ENCODE data around the gene ASTN1. TPM values are rescaled to one million over a fixed set of nuclear protein-coding genes. Genes with fewer than 3 reads are reported as not detected.

ASTN1 gene
- total RNA-seq, 1 experiment from 2014 or later, result 0.42 TPM

- no peak overlapping the region for H3K4me3 ChIP-seq (replicated peaks in 1 of 2; ENCODE audit: low read depth in 1 of 2, low read length in 2 of 2)
- H4K20me1 ChIP-seq (ENCODE audit: insufficient read depth), result no peaks in the 10 kb centered on the region
- ChIA-PET POLR2A (no interaction called here), RAD21 (ENCODE audit: low non-redundant PET in 1 of 2, low total read pairs in 2 of 2, uncharacterized antibody in 2 of 2, unreplicated experiment in 2 of 2) (no interaction called here), CTCF (no interaction called here)
- intact Hi-C loops (cut with micrococcal nuclease), result no loop called here
- TF ChIP-seq CBX3 (IDR thresholded peaks at IDR 0.05; ENCODE audit: low read depth) (no peak), EZH2 (IDR thresholded peaks at IDR 0.05) (no peak), ZFX (IDR thresholded peaks at IDR 0.05) (no peak), EZH2phosphoT487 (IDR thresholded peaks at IDR 0.05; ENCODE audit: borderline replicate concordance) (no peak), FOSL1 (IDR thresholded peaks at IDR 0.05; ENCODE audit: low read depth) (no peak), CTCF (IDR thresholded peaks at IDR 0.05 in 2 of 3, conservative IDR thresholded peaks at IDR 0.05 in 1 of 3; ENCODE audit: borderline replicate concordance in 1 of 3, insufficient read depth in 1 of 3, low read depth in 2 of 3, low read length in 2 of 3) (no peak), SRF (IDR thresholded peaks at IDR 0.05; ENCODE audit: low read depth) (no peak), POLR2A (IDR thresholded peaks at IDR 0.05; ENCODE audit: borderline replicate concordance, extremely low read depth, insufficient read depth, insufficient read length) (no peak), ZNF274 (IDR thresholded peaks at IDR 0.05; ENCODE audit: low read depth, low read length) (no peak), YY1 (IDR thresholded peaks at IDR 0.05; ENCODE audit: extremely low read depth, insufficient replicate concordance, low read depth, low read length) (no peak), POLR2AphosphoS5 (IDR thresholded peaks at IDR 0.05; ENCODE audit: low read depth, low read length) (no peak), CEBPB (IDR thresholded peaks at IDR 0.05; ENCODE audit: low read depth) (no peak), MAX (IDR thresholded peaks at IDR 0.05) (no peak), EGR1 (IDR thresholded peaks at IDR 0.05; ENCODE audit: low read depth) (no peak), TCF7L2 (IDR thresholded peaks at IDR 0.05; ENCODE audit: borderline replicate concordance, extremely low read depth, insufficient read depth, insufficient read length) (no peak), RAD21 (IDR thresholded peaks at IDR 0.05; ENCODE audit: low read depth) (no peak), JUND (IDR thresholded peaks at IDR 0.05) (no peak)
- TF ChIP-seq, protein P1, sequence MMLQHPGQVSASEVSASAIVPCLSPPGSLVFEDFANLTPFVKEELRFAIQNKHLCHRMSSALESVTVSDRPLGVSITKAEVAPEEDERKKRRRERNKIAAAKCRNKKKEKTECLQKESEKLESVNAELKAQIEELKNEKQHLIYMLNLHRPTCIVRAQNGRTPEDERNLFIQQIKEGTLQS (IDR thresholded peaks at IDR 0.05), result no peak
- TF ChIP-seq, protein P2, sequence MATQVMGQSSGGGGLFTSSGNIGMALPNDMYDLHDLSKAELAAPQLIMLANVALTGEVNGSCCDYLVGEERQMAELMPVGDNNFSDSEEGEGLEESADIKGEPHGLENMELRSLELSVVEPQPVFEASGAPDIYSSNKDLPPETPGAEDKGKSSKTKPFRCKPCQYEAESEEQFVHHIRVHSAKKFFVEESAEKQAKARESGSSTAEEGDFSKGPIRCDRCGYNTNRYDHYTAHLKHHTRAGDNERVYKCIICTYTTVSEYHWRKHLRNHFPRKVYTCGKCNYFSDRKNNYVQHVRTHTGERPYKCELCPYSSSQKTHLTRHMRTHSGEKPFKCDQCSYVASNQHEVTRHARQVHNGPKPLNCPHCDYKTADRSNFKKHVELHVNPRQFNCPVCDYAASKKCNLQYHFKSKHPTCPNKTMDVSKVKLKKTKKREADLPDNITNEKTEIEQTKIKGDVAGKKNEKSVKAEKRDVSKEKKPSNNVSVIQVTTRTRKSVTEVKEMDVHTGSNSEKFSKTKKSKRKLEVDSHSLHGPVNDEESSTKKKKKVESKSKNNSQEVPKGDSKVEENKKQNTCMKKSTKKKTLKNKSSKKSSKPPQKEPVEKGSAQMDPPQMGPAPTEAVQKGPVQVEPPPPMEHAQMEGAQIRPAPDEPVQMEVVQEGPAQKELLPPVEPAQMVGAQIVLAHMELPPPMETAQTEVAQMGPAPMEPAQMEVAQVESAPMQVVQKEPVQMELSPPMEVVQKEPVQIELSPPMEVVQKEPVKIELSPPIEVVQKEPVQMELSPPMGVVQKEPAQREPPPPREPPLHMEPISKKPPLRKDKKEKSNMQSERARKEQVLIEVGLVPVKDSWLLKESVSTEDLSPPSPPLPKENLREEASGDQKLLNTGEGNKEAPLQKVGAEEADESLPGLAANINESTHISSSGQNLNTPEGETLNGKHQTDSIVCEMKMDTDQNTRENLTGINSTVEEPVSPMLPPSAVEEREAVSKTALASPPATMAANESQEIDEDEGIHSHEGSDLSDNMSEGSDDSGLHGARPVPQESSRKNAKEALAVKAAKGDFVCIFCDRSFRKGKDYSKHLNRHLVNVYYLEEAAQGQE (IDR thresholded peaks at IDR 0.05; ENCODE audit: low read depth), result no peak
- TF ChIP-seq, protein P3, sequence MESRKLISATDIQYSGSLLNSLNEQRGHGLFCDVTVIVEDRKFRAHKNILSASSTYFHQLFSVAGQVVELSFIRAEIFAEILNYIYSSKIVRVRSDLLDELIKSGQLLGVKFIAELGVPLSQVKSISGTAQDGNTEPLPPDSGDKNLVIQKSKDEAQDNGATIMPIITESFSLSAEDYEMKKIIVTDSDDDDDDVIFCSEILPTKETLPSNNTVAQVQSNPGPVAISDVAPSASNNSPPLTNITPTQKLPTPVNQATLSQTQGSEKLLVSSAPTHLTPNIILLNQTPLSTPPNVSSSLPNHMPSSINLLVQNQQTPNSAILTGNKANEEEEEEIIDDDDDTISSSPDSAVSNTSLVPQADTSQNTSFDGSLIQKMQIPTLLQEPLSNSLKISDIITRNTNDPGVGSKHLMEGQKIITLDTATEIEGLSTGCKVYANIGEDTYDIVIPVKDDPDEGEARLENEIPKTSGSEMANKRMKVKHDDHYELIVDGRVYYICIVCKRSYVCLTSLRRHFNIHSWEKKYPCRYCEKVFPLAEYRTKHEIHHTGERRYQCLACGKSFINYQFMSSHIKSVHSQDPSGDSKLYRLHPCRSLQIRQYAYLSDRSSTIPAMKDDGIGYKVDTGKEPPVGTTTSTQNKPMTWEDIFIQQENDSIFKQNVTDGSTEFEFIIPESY (IDR thresholded peaks at IDR 0.05; ENCODE audit: extremely low read depth, insufficient replicate concordance, low read length), result no peak
- no peaks in the 10 kb centered on the region for H3K9me3 ChIP-seq (ENCODE audit: control insufficient read depth in 1 of 2, insufficient read depth in 1 of 2, low read depth in 1 of 2, low read length in 2 of 2)
- H3K4me1 ChIP-seq (ENCODE audit: control insufficient read depth in 1 of 2, insufficient read depth in 2 of 2, low read length in 2 of 2), result no peaks in the 10 kb centered on the region
- no TSS peak for BruUV-seq (replicated peaks)
- DNase-seq (ENCODE audit: low read depth, low spot score) (no peak), ATAC-seq (no peak)
- peaks cover 19% of the 10 kb centered on the region for H3K27me3 ChIP-seq (ENCODE audit: insufficient read depth, low read length)
- no peaks in the 10 kb centered on the region for H3K79me2 ChIP-seq (ENCODE audit: insufficient read depth, low read length)
- H3K9ac ChIP-seq (ENCODE audit: low read length), result no peak overlapping the region
- no peak overlapping the region for H2AFZ ChIP-seq (ENCODE audit: low read depth, low read length, poor library complexity, severe bottlenecking)
- H3K36me3 ChIP-seq (ENCODE audit: control insufficient read depth in 1 of 2, insufficient read depth in 2 of 2, low read length in 2 of 2), result no peaks in the 10 kb centered on the region
- no peak overlapping the region for H3K27ac ChIP-seq (ENCODE audit: low read depth, low read length)
- no peaks in the 10 kb centered on the region for H3K9me2 ChIP-seq (ENCODE audit: insufficient read depth)
- H3K4me2 ChIP-seq (ENCODE audit: low read length), result no peak overlapping the region
These were observed 110.0 kb downstream of the ASTN1 start for GRCh38 chr1:177054542-177054941.

All from HCT116 (cell line).